Stimulated activated CD8-positive, alpha-beta memory T cell treated with anti-CD3 and anti-CD28 coated beads, Interleukin-2, amount 100 ng/mL, for 48 hours (primary cell): ENCODE data around the gene NPIPB6.
A peak's percentile ranks its signal among the peaks of the same experiment; 100 is the strongest.
"Not testable (repeated sequence)": the region's sequence is repeated elsewhere in the genome, so short reads cannot be mapped to it uniquely, and the experiment has no call there.

Experiments
- DNase-seq, 2 donors: peaks; one replicate each; pipeline ENCODE4 v3.0.0-alpha.2; 2020; ENCODE audit warnings: low read depth in 2 of 2

The NPIPB6 gene

GRCh38 chr16:28363408-28363807 lies at the start of gene NPIPB6:
Gene NPIPB6 (minus strand): TSS chr16:28363508. CDS start chr16:28362822, 686 bp downstream.
- not testable (repeated sequence) for DNase-seq

- not testable (repeated sequence) for DNase-seq
Measured at GRCh38 chr16:28403220-28404072, 40.1 kb upstream of the NPIPB6 start, which contains the start of gene EIF3CL. Gene EIF3CL (minus strand): TSS chr16:28403841. CDS start chr16:28403618, 223 bp downstream.

GRCh38 chr16:28392054-28392453 lies 28.7 kb upstream of the NPIPB6 start:
- DNase-seq: not testable (repeated sequence)

- not testable (repeated sequence) for DNase-seq
Measured at GRCh38 chr16:28382177-28382867, 19.0 kb upstream of the NPIPB6 start.

GRCh38 chr16:28377822-28378221 lies 14.5 kb upstream of the NPIPB6 start:
- DNase-seq: not testable (repeated sequence)

- DNase-seq: not testable (repeated sequence)
Measured at GRCh38 chr16:28377108-28377625, 13.9 kb upstream of the NPIPB6 start.

GRCh38 chr16:28375115-28375514 lies 11.8 kb upstream of the NPIPB6 start:
- DNase-seq: not testable (repeated sequence)

- not testable (repeated sequence) for DNase-seq
Measured at GRCh38 chr16:28374281-28374680, 11.0 kb upstream of the NPIPB6 start.

GRCh38 chr16:28367926-28368325 lies 4.6 kb upstream of the NPIPB6 start:
- not testable (repeated sequence) for DNase-seq

- DNase-seq: not testable (repeated sequence)
Measured at GRCh38 chr16:28364268-28365173, 1.2 kb upstream of the NPIPB6 start.

- not testable (repeated sequence) for DNase-seq
Measured at GRCh38 chr16:28362600-28362999, 708 bp downstream of the NPIPB6 start.

- DNase-seq: not testable (repeated sequence)
Measured at GRCh38 chr16:28338230-28338629, 25.1 kb downstream of the NPIPB6 start.

- DNase-seq: not testable (repeated sequence)
Measured at GRCh38 chr16:28336940-28337710, 26.2 kb downstream of the NPIPB6 start.

GRCh38 chr16:28335678-28336077 lies 27.6 kb downstream of the NPIPB6 start:
- DNase-seq: not testable (repeated sequence)

- not testable (repeated sequence) for DNase-seq
Measured at GRCh38 chr16:28332632-28333031, 30.7 kb downstream of the NPIPB6 start.

GRCh38 chr16:28330981-28331380 lies 32.3 kb downstream of the NPIPB6 start:
- not testable (repeated sequence) for DNase-seq

GRCh38 chr16:28330232-28330631 lies 33.1 kb downstream of the NPIPB6 start:
- not testable (repeated sequence) for DNase-seq

GRCh38 chr16:28326881-28327610 lies 36.3 kb downstream of the NPIPB6 start:
- DNase-seq: peak; percentile 56 to 61

GRCh38 chr16:28324887-28325279 lies 38.4 kb downstream of the NPIPB6 start:
- no peak for DNase-seq
